ENCODE data around the gene TBX1. TPM values are rescaled to one million over a fixed set of nuclear protein-coding genes. Genes with fewer than 3 reads are reported as not detected.

TBX1 gene
- total and polyA plus RNA-seq, 4 donors: 1.1 to 7.8 (median 4.0) TPM

- Histone ChIP-seq H3K4me3 (ENCODE audit: low read length in 2 of 2) (no peak overlapping the region), H3K36me3 (ENCODE audit: control insufficient read depth in 1 of 2, insufficient read depth in 2 of 2, low read length in 1 of 2) (no peaks in the 10 kb centered on the region), H3K27ac (ENCODE audit: low read depth in 1 of 2, low read length in 2 of 2) (no peak overlapping the region), H3K4me1 (ENCODE audit: control insufficient read depth in 1 of 2, insufficient read depth in 2 of 2, low read length in 2 of 2) (no peaks in the 10 kb centered on the region), H3K9me3 (ENCODE audit: control insufficient read depth, low read length) (no peaks in the 10 kb centered on the region), H3K27me3 (ENCODE audit: control insufficient read depth in 1 of 2, insufficient read depth in 2 of 2, low read length in 1 of 2) (no peaks in the 10 kb centered on the region)
- 95% methylated on average over 7 of the region's 7 CpGs for WGBS, 2 donors
- DNase-seq: no peak
- no peak for ATAC-seq (ENCODE audit: low FRiP score)
- intact Hi-C loops (cut with DNase I): no loop called here
Observed at GRCh38 chr22:19741053-19741452, 19.5 kb upstream of the TBX1 start.

- no peak overlapping the region for H3K27ac ChIP-seq (ENCODE audit: low read depth in 1 of 2, low read length in 2 of 2)
- 84 to 86% methylated on average over 19 to 21 of the region's 21 CpGs for WGBS, 2 donors
- no peaks in the 10 kb centered on the region for H3K4me1 ChIP-seq (ENCODE audit: control insufficient read depth in 1 of 2, insufficient read depth in 2 of 2, low read length in 2 of 2)
- ATAC-seq (ENCODE audit: low FRiP score) (no peak), DNase-seq (no peak)
- no peaks in the 10 kb centered on the region for H3K36me3 ChIP-seq (ENCODE audit: control insufficient read depth in 1 of 2, insufficient read depth in 2 of 2, low read length in 1 of 2)
- no peaks in the 10 kb centered on the region for H3K27me3 ChIP-seq (ENCODE audit: control insufficient read depth in 1 of 2, insufficient read depth in 2 of 2, low read length in 1 of 2)
- intact Hi-C loops (cut with DNase I): no loop called here
- no peak overlapping the region for H3K4me3 ChIP-seq (ENCODE audit: low read length in 2 of 2)
- no peaks in the 10 kb centered on the region for H3K9me3 ChIP-seq (ENCODE audit: control insufficient read depth, low read length)
Observed at GRCh38 chr22:19742160-19743066, 18.2 kb upstream of the TBX1 start.

- 91 to 95% methylated on average over 6 of the region's 6 CpGs for WGBS, 2 donors
- Histone ChIP-seq H3K36me3 (ENCODE audit: control insufficient read depth in 1 of 2, insufficient read depth in 2 of 2, low read length in 1 of 2) (no peaks in the 10 kb centered on the region), H3K9me3 (ENCODE audit: control insufficient read depth, low read length) (no peaks in the 10 kb centered on the region), H3K27ac (ENCODE audit: low read depth in 1 of 2, low read length in 2 of 2) (no peak overlapping the region), H3K4me1 (ENCODE audit: control insufficient read depth in 1 of 2, insufficient read depth in 2 of 2, low read length in 2 of 2) (no peaks in the 10 kb centered on the region), H3K4me3 (ENCODE audit: low read length in 2 of 2) (no peak overlapping the region), H3K27me3 (ENCODE audit: control insufficient read depth in 1 of 2, insufficient read depth in 2 of 2, low read length in 1 of 2) (no peaks in the 10 kb centered on the region)
- intact Hi-C loops (cut with DNase I): no loop called here
- no peak for DNase-seq
- no peak for ATAC-seq (ENCODE audit: low FRiP score)
Observed at GRCh38 chr22:19743081-19743480, 17.5 kb upstream of the TBX1 start.

- Histone ChIP-seq H3K4me3 (ENCODE audit: low read length in 2 of 2) (no peak overlapping the region), H3K27me3 (ENCODE audit: control insufficient read depth in 1 of 2, insufficient read depth in 2 of 2, low read length in 1 of 2) (no peaks in the 10 kb centered on the region), H3K9me3 (ENCODE audit: control insufficient read depth, low read length) (no peaks in the 10 kb centered on the region), H3K27ac (ENCODE audit: low read depth in 1 of 2, low read length in 2 of 2) (no peak overlapping the region), H3K4me1 (ENCODE audit: control insufficient read depth in 1 of 2, insufficient read depth in 2 of 2, low read length in 2 of 2) (no peaks in the 10 kb centered on the region), H3K36me3 (ENCODE audit: control insufficient read depth in 1 of 2, insufficient read depth in 2 of 2, low read length in 1 of 2) (no peaks in the 10 kb centered on the region)
- ATAC-seq (ENCODE audit: low FRiP score) (no peak), DNase-seq (no peak)
- intact Hi-C loops (cut with DNase I): no loop called here
- 82% methylated on average over 4 of the region's 4 CpGs for WGBS, 2 donors
Observed at GRCh38 chr22:19743651-19744050, 16.9 kb upstream of the TBX1 start.

GRCh38 chr22:19744350-19745006 is 16.1 kb upstream of the TBX1 start:
- WGBS, 2 donors: 93 to 94% methylated on average over 13 of the region's 13 CpGs
- Histone ChIP-seq H3K27me3 (ENCODE audit: control insufficient read depth in 1 of 2, insufficient read depth in 2 of 2, low read length in 1 of 2) (no peaks in the 10 kb centered on the region), H3K4me1 (ENCODE audit: control insufficient read depth in 1 of 2, insufficient read depth in 2 of 2, low read length in 2 of 2) (no peaks in the 10 kb centered on the region), H3K4me3 (ENCODE audit: low read length in 2 of 2) (no peak overlapping the region), H3K36me3 (ENCODE audit: control insufficient read depth in 1 of 2, insufficient read depth in 2 of 2, low read length in 1 of 2) (no peaks in the 10 kb centered on the region), H3K9me3 (ENCODE audit: control insufficient read depth, low read length) (no peaks in the 10 kb centered on the region), H3K27ac (ENCODE audit: low read depth in 1 of 2, low read length in 2 of 2) (no peak overlapping the region)
- intact Hi-C loops (cut with DNase I): loop anchor here in 1 of 2 donors (5.0 kb wide), 1 partner anchor 158 kb away; no protein-coding TSS in a partner anchor
- DNase-seq (no peak), ATAC-seq (ENCODE audit: low FRiP score) (no peak)

- no peak overlapping the region for H3K27ac ChIP-seq (ENCODE audit: low read depth in 1 of 2, low read length in 2 of 2)
- intact Hi-C loops (cut with DNase I): loop anchor here in 1 of 2 donors (5.0 kb wide), 1 partner anchor 157 kb away; no protein-coding TSS in a partner anchor
- no peak overlapping the region for H3K4me3 ChIP-seq (ENCODE audit: low read length in 2 of 2)
- no peaks in the 10 kb centered on the region for H3K27me3 ChIP-seq (ENCODE audit: control insufficient read depth in 1 of 2, insufficient read depth in 2 of 2, low read length in 1 of 2)
- 60 to 62% methylated on average over 23 to 24 of the region's 24 CpGs for WGBS, 2 donors
- no peaks in the 10 kb centered on the region for H3K4me1 ChIP-seq (ENCODE audit: control insufficient read depth in 1 of 2, insufficient read depth in 2 of 2, low read length in 2 of 2)
- no peak for ATAC-seq (ENCODE audit: low FRiP score)
- no peak for DNase-seq
- H3K36me3 ChIP-seq (ENCODE audit: control insufficient read depth in 1 of 2, insufficient read depth in 2 of 2, low read length in 1 of 2): no peaks in the 10 kb centered on the region
- no peaks in the 10 kb centered on the region for H3K9me3 ChIP-seq (ENCODE audit: control insufficient read depth, low read length)
Observed at GRCh38 chr22:19745155-19746101, 15.2 kb upstream of the TBX1 start.

GRCh38 chr22:19746726-19747125 is 13.9 kb upstream of the TBX1 start:
- no peak overlapping the region for H3K27ac ChIP-seq (ENCODE audit: low read depth in 1 of 2, low read length in 2 of 2)
- no peaks in the 10 kb centered on the region for H3K9me3 ChIP-seq (ENCODE audit: control insufficient read depth, low read length)
- H3K4me1 ChIP-seq (ENCODE audit: control insufficient read depth in 1 of 2, insufficient read depth in 2 of 2, low read length in 2 of 2): no peaks in the 10 kb centered on the region
- H3K27me3 ChIP-seq (ENCODE audit: control insufficient read depth in 1 of 2, insufficient read depth in 2 of 2, low read length in 1 of 2): no peaks in the 10 kb centered on the region
- DNase-seq: no peak
- 92 to 96% methylated on average over 12 to 13 of the region's 13 CpGs for WGBS, 2 donors
- intact Hi-C loops (cut with DNase I): loop anchor here in 1 of 2 donors (5.0 kb wide), 1 partner anchor 156 kb away; no protein-coding TSS in a partner anchor
- no peaks in the 10 kb centered on the region for H3K36me3 ChIP-seq (ENCODE audit: control insufficient read depth in 1 of 2, insufficient read depth in 2 of 2, low read length in 1 of 2)
- H3K4me3 ChIP-seq (ENCODE audit: low read length in 2 of 2): no peak overlapping the region
- no peak for ATAC-seq (ENCODE audit: low FRiP score)

- H3K9me3 ChIP-seq (ENCODE audit: control insufficient read depth, low read length): no peaks in the 10 kb centered on the region
- DNase-seq (no peak), ATAC-seq (ENCODE audit: low FRiP score) (no peak)
- H3K27ac ChIP-seq (ENCODE audit: low read depth in 1 of 2, low read length in 2 of 2): no peak overlapping the region
- no peaks in the 10 kb centered on the region for H3K36me3 ChIP-seq (ENCODE audit: control insufficient read depth in 1 of 2, insufficient read depth in 2 of 2, low read length in 1 of 2)
- no peaks in the 10 kb centered on the region for H3K27me3 ChIP-seq (ENCODE audit: control insufficient read depth in 1 of 2, insufficient read depth in 2 of 2, low read length in 1 of 2)
- no peak overlapping the region for H3K4me3 ChIP-seq (ENCODE audit: low read length in 2 of 2)
- WGBS, 2 donors: 80 to 82% methylated on average over 12 of the region's 12 CpGs
- intact Hi-C loops (cut with DNase I): loop anchor here in 1 of 2 donors (5.0 kb wide), 1 partner anchor 155 kb away; no protein-coding TSS in a partner anchor
- H3K4me1 ChIP-seq (ENCODE audit: control insufficient read depth in 1 of 2, insufficient read depth in 2 of 2, low read length in 2 of 2): no peaks in the 10 kb centered on the region
Observed at GRCh38 chr22:19747551-19747950, 13.0 kb upstream of the TBX1 start.

Data from aorta (tissue), 5 donors.